Mesothelial cell of epicardium (in vitro differentiated cells): ENCODE measurements around the gene NACC2. TPM values are rescaled to one million over a fixed set of nuclear protein-coding genes. Genes with fewer than 3 reads are reported as not detected.

Experiments used
- DNase-seq, 2 experiments: peaks; one replicate each; pipeline ENCODE4 v3.0.0; 2021; ENCODE audit warnings: low spot score in 2 of 2; ENCODE audit not compliant: unreplicated experiment in 2 of 2
- H3K27ac Mint-ChIP-seq: 2 replicates; pipeline ENCODE4 v1.8.0; 2021; ENCODE audit warnings: mixed read lengths
- H3K27me3 Mint-ChIP-seq: 2 replicates; pipeline ENCODE4 v1.8.0; 2021; ENCODE audit warnings: low read depth, mixed read lengths
- H3K36me3 Mint-ChIP-seq: 2 replicates; pipeline ENCODE4 v1.8.0; 2021; ENCODE audit warnings: mixed read lengths
- H3K4me1 Mint-ChIP-seq: 2 replicates; pipeline ENCODE4 v1.8.0; 2021; ENCODE audit warnings: mixed read lengths
- H3K4me3 Mint-ChIP-seq: 2 replicates; pipeline ENCODE4 v1.8.0; 2021; ENCODE audit warnings: mild to moderate bottlenecking, moderate library complexity, mixed read lengths
- H3K9me3 Mint-ChIP-seq: 2 replicates; pipeline ENCODE4 v1.8.0; 2021; ENCODE audit warnings: mixed read lengths
- total RNA-seq: library from RNA; stranded (reverse); gene quantifications from 3 replicates; pipeline ENCODE4 v1.2.1, GENCODE V29; 2021
- TF ChIP-seq, protein P1 (sequence below): fragments of 200-600 bp; sonication (generic); IDR thresholded peaks from one replicate; pipeline ENCODE4 v1.5.0; 2021; ENCODE audit warnings: antibody characterized with exemption; ENCODE audit not compliant: unreplicated experiment

Gene NACC2
- total RNA-seq, 1 donor from 2014 or later: 18.4 TPM

GRCh38 chr9:136051837-136052471, 43.1 kb downstream of the NACC2 start:
- TF ChIP-seq, protein P1, sequence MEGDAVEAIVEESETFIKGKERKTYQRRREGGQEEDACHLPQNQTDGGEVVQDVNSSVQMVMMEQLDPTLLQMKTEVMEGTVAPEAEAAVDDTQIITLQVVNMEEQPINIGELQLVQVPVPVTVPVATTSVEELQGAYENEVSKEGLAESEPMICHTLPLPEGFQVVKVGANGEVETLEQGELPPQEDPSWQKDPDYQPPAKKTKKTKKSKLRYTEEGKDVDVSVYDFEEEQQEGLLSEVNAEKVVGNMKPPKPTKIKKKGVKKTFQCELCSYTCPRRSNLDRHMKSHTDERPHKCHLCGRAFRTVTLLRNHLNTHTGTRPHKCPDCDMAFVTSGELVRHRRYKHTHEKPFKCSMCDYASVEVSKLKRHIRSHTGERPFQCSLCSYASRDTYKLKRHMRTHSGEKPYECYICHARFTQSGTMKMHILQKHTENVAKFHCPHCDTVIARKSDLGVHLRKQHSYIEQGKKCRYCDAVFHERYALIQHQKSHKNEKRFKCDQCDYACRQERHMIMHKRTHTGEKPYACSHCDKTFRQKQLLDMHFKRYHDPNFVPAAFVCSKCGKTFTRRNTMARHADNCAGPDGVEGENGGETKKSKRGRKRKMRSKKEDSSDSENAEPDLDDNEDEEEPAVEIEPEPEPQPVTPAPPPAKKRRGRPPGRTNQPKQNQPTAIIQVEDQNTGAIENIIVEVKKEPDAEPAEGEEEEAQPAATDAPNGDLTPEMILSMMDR: no peak
- Mint-ChIP-seq H3K9me3 (no peaks in the 10 kb centered on the region), H3K4me3 (peak overlapping the region; percentile 71), H3K27ac (peak overlapping the region; percentile 91), H3K4me1 (peaks cover 31% of the 10 kb centered on the region), H3K27me3 (no peaks in the 10 kb centered on the region), H3K36me3 (no peaks in the 10 kb centered on the region)
- peak; percentile 63 to 77 for DNase-seq

- H3K27me3 Mint-ChIP-seq: no peaks in the 10 kb centered on the region
- H3K36me3 Mint-ChIP-seq: no peaks in the 10 kb centered on the region
- peak in 1 of 2 experiments; percentile 65 for DNase-seq
- peaks cover 32% of the 10 kb centered on the region for H3K4me1 Mint-ChIP-seq
- peak overlapping the region; percentile 71 for H3K4me3 Mint-ChIP-seq
- H3K9me3 Mint-ChIP-seq: no peaks in the 10 kb centered on the region
- H3K27ac Mint-ChIP-seq: no peak overlapping the region
- TF ChIP-seq, protein P1: no peak
Observed at GRCh38 chr9:136051453-136051836, 43.6 kb downstream of the NACC2 start.

- H3K27me3 Mint-ChIP-seq: no peaks in the 10 kb centered on the region
- peaks cover 32% of the 10 kb centered on the region for H3K4me1 Mint-ChIP-seq
- peak in 1 of 2 experiments; percentile 66 for DNase-seq
- no peaks in the 10 kb centered on the region for H3K36me3 Mint-ChIP-seq
- TF ChIP-seq, protein P1: no peak
- peak overlapping the region; percentile 67 for H3K27ac Mint-ChIP-seq
- peak overlapping the region; percentile 70 for H3K4me3 Mint-ChIP-seq
- no peaks in the 10 kb centered on the region for H3K9me3 Mint-ChIP-seq
Observed at GRCh38 chr9:136050701-136051452, 44.2 kb downstream of the NACC2 start.

GRCh38 chr9:136050266-136050700, 44.8 kb downstream of the NACC2 start:
- no peaks in the 10 kb centered on the region for H3K36me3 Mint-ChIP-seq
- no peak overlapping the region for H3K27ac Mint-ChIP-seq
- peak overlapping the region; percentile 70 for H3K4me3 Mint-ChIP-seq
- no peaks in the 10 kb centered on the region for H3K27me3 Mint-ChIP-seq
- H3K9me3 Mint-ChIP-seq: no peaks in the 10 kb centered on the region
- TF ChIP-seq, protein P1: no peak
- DNase-seq: no peak
- peaks cover 27% of the 10 kb centered on the region for H3K4me1 Mint-ChIP-seq

DNA sequence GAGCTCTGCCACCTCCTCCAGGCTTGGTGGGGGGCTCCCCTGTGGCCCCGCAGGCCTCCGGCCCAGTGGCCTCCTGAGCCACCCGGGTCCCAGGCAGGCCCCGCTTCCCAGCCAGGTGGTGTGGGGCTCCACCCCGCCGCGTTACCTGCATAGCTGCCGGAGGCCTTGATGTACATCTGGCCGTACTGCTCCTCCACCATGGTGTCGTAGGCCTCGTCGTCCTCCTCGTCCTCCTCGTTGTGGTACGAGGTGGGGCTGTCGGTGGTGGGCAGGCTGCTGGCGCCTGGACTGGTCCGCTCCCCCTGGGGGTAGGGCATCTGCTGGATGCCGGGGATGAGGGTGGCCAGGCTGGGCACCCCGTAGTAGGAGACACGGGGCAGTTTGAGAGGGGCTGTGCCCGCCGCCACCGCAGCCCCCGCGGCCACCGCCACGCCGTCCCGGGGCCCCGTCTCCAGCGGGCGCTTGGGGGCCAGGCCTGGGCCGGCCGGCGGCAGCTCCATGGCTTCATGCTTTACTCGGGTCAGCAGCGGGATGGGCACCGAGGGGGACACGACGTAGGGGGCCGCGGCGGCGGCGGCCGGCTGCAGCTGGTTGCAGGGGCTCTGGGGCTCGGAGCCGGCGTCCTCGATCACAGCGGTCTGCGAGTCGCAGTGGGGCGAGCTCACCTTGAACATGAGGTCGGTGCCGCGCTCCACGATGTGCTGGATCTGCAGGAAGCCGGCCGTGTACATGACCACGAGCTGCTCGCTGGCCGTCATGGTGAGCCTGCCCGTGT, 45.4 kb downstream of the NACC2 start:
- Mint-ChIP-seq H3K27ac (no peak overlapping the region), H3K9me3 (no peaks in the 10 kb centered on the region), H3K4me3 (peak overlapping the region; percentile 52), H3K4me1 (peaks cover 23% of the 10 kb centered on the region), H3K27me3 (no peaks in the 10 kb centered on the region), H3K36me3 (no peaks in the 10 kb centered on the region)
- TF ChIP-seq, protein P1: no peak
- DNase-seq: no peak
